ENCODE results near the gene PCCA. TPM values are rescaled to one million over a fixed set of nuclear protein-coding genes. Genes with fewer than 3 reads are reported as not detected.

PCCA gene
- total RNA-seq, 3 donors from 2014 or later: 55.7 to 98.6 (median 70.5) TPM

DNA sequence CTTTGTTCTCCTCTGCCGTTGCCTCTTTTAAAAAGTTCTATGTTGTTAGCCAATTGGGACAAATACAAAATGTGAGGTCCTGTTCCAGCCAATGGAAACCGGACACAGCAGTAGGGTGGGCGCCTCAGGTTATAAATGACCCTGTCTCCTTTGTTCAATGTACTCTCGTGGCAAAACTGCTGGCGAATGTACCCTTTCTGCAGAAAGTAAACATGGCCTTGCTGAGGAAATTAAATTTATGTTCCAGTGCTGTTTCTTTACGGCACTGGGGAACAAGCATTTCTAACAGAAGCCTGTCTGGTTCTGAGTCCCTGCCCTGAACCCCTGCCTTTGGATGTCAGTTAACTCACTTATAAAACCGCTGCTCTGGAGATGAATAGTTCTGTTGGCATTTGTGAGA lies 140.7 kb downstream of the PCCA start:
- no peaks in the 10 kb centered on the region for H3K9me3 ChIP-seq
- no peak overlapping the region for H3K4me3 ChIP-seq
- DNase-seq: peak in 1 of 3 donors; percentile 27
- peaks cover 15% of the 10 kb centered on the region for H3K4me1 ChIP-seq (ENCODE audit: low read depth)
- TF ChIP-seq CTCF (IDR thresholded peaks at IDR 0.05): no peak
- ATAC-seq: peak; percentile 24
- intact Hi-C loops (cut with DNase I, micrococcal nuclease): loop anchor here in 1 of 2 donors (10.0 kb wide), 1 partner anchor 575 kb away; no protein-coding TSS in a partner anchor
- H3K36me3 ChIP-seq (ENCODE audit: low read depth): no peaks in the 10 kb centered on the region

DNA sequence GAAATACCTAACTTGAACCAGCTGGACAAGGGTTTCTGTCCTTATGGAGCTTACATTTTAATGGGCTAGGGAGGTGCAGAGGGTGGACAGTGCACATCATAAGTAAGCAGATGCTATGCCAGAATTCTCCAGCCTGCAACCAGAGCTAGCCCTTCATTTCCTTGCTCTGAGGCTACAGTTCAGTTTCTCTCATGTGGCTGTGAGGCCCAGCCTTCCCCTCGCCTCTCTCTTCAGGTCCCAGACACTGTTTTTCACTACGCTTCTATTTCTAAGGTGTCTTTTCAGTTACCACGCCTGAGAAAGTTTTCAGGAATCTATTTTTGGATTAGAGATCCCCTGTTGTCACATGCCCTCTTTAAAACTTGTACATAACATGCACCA lies 141.9 kb downstream of the PCCA start:
- no peaks in the 10 kb centered on the region for H3K9me3 ChIP-seq
- peaks cover 22% of the 10 kb centered on the region for H3K4me1 ChIP-seq (ENCODE audit: low read depth)
- ATAC-seq (peak; percentile 8), DNase-seq (no peak)
- no peak for TF ChIP-seq CTCF (IDR thresholded peaks at IDR 0.05)
- H3K36me3 ChIP-seq (ENCODE audit: low read depth): no peaks in the 10 kb centered on the region
- no peak overlapping the region for H3K4me3 ChIP-seq
- intact Hi-C loops (cut with DNase I, micrococcal nuclease): loop anchor here in 1 of 2 donors (10.0 kb wide), 1 partner anchor 576 kb away; no protein-coding TSS in a partner anchor

DNA sequence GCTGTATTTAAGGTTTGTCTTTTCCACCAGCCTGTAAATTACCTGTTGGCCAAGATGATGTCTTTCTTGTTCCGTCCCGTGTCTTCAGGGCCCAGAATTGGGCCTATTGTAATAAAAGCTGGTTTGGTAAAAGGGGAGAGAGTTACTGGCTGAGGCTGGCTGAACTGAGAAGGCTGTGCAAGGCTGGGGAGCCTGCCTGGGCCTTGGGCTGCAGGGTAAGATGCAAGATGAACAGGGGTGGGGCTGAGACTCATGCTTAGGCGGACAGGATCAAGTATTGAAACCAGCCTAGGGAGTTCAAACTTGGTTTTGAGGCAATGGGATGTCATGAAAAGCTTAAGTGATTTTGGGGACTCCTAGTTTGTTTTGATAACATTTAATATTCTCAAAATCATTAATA lies 142.3 kb downstream of the PCCA start:
- ATAC-seq: no peak
- peaks cover 22% of the 10 kb centered on the region for H3K4me1 ChIP-seq (ENCODE audit: low read depth)
- no peaks in the 10 kb centered on the region for H3K36me3 ChIP-seq (ENCODE audit: low read depth)
- no peaks in the 10 kb centered on the region for H3K9me3 ChIP-seq
- intact Hi-C loops (cut with DNase I, micrococcal nuclease): loop anchor here in 1 of 2 donors (10.0 kb wide), 1 partner anchor 576 kb away; no protein-coding TSS in a partner anchor
- DNase-seq: no peak
- H3K4me3 ChIP-seq: no peak overlapping the region
- no peak for TF ChIP-seq CTCF (IDR thresholded peaks at IDR 0.05)

- DNase-seq (no peak), ATAC-seq (no peak)
- Histone ChIP-seq H3K36me3 (ENCODE audit: low read depth) (no peaks in the 10 kb centered on the region), H3K4me3 (no peak overlapping the region), H3K4me1 (ENCODE audit: low read depth) (peaks cover 19% of the 10 kb centered on the region), H3K9me3 (no peaks in the 10 kb centered on the region)
- no peak for TF ChIP-seq CTCF (IDR thresholded peaks at IDR 0.05)
- intact Hi-C loops (cut with DNase I, micrococcal nuclease): loop anchor here in 1 of 2 donors (10.0 kb wide), 1 partner anchor 579 kb away; no protein-coding TSS in a partner anchor
These were observed 145.1 kb downstream of the PCCA start for GRCh38 chr13:100234006-100234405.

DNA sequence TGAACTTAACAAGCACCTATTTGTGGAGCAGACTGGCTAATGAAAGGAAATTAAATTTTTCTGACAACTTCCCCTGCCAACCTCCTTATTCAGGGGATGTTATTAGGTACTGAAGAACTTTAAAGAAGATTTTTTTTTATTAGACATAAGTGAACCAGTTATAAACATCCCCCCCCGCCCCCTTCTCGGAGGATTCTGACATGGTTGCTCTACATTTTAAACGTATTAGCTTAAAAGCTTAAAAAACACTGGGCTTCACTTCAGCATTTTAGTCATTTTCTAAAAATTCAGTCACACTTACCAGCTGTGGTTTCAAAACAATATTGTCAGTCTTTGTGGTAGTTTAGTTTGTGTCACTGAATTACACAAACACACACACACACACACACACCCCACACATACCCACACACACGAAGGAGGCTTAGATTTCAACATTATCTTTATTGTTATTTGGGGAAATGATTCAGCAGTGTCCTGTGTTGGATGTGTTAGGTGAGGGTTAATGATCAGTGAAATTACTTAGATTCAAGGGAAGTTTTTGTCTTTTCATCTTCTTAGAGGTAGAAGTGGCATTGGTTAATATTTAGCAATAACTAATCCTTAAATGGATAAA lies 145.7 kb downstream of the PCCA start:
- H3K4me3 ChIP-seq: no peak overlapping the region
- intact Hi-C loops (cut with DNase I, micrococcal nuclease): loop anchor here in 1 of 2 donors (5.0 to 10.0 kb wide), 2 partner anchors 317 to 580 kb away; no protein-coding TSS in a partner anchor

More for the DNA sequence above, 145.7 kb downstream of the PCCA start:
- Histone ChIP-seq H3K36me3 (ENCODE audit: low read depth) (no peaks in the 10 kb centered on the region), H3K9me3 (no peaks in the 10 kb centered on the region), H3K4me1 (ENCODE audit: low read depth) (peaks cover 19% of the 10 kb centered on the region)
- no peak for DNase-seq
- ATAC-seq: no peak
- no peak for TF ChIP-seq CTCF (IDR thresholded peaks at IDR 0.05)

All from mucosa of descending colon (tissue), 3 donors.